Natural killer cell treated with Interleukin-12 subunit alpha and Interleukin-12 subunit beta and Interleukin-15 and Interleukin-18, amount 100 ng/mL, for 72 hours (primary cell): ENCODE results near the gene TRMU. TPM values are rescaled to one million over a fixed set of nuclear protein-coding genes. Genes with fewer than 3 reads are reported as not detected.

ENCODE experiments used
- ATAC-seq, 2 donors: fragments of 150-1000 bp; cut with Tn5 transposase in 1 of 2; sonication (Bioruptor Pico), chemical (Tn5 transposase) in 1 of 2; 2 replicates each; pipeline ENCODE4 v1.10.0; 2021
- DNase-seq: peaks from one replicate; pipeline ENCODE4 v3.0.0; 2022; ENCODE audit warnings: low spot score
- H3K27ac Mint-ChIP-seq, 2 donors: 1 replicate in 1 of 2; 2 replicates in 1 of 2; pipeline ENCODE4 v1.8.0; 2022; ENCODE audit warnings: mixed read lengths in 2 of 2, mild to moderate bottlenecking in 1 of 2, moderate library complexity in 1 of 2
- H3K27me3 Mint-ChIP-seq, 2 donors: 1 replicate in 1 of 2; 2 replicates in 1 of 2; pipeline ENCODE4 v1.8.0; 2022; ENCODE audit warnings: mixed read lengths in 2 of 2
- H3K36me3 Mint-ChIP-seq: one replicate; pipeline ENCODE4 v1.8.0; 2022; ENCODE audit warnings: mixed read lengths
- H3K4me1 Mint-ChIP-seq, 2 donors: 1 replicate in 1 of 2; 2 replicates in 1 of 2; pipeline ENCODE4 v1.8.0; 2022; ENCODE audit warnings: low read depth in 2 of 2, mixed read lengths in 2 of 2, mild to moderate bottlenecking in 1 of 2
- H3K4me3 Mint-ChIP-seq: one replicate; pipeline ENCODE4 v1.8.0; 2022; ENCODE audit warnings: mixed read lengths
- H3K9me3 Mint-ChIP-seq: 2 replicates; pipeline ENCODE4 v1.8.0; 2022; ENCODE audit warnings: mixed read lengths
- total RNA-seq, 2 donors: library from RNA; stranded (reverse); gene quantifications; one replicate each; pipeline ENCODE4 v1.2.3, GENCODE V29; 2022

TRMU gene
- total RNA-seq, 2 donors from 2014 or later: 72.7 to 135 TPM

GRCh38 chr22:46351767-46352166, 16.3 kb downstream of the TRMU start:
- H3K27ac Mint-ChIP-seq: no peak overlapping the region
- no peaks in the 10 kb centered on the region for H3K36me3 Mint-ChIP-seq
- DNase-seq (no peak), ATAC-seq (no peak)
- no peaks in the 10 kb centered on the region for H3K9me3 Mint-ChIP-seq
- H3K4me1 Mint-ChIP-seq: peaks cover 0 to 6% of the 10 kb centered on the region in 2 donors
- no peaks in the 10 kb centered on the region for H3K27me3 Mint-ChIP-seq
- H3K4me3 Mint-ChIP-seq: no peak overlapping the region

- Mint-ChIP-seq H3K9me3 (no peaks in the 10 kb centered on the region), H3K4me3 (no peak overlapping the region), H3K4me1 (peaks cover 0 to 6% of the 10 kb centered on the region in 2 donors), H3K27ac (no peak overlapping the region), H3K27me3 (no peaks in the 10 kb centered on the region), H3K36me3 (no peaks in the 10 kb centered on the region)
- no peak for ATAC-seq
- no peak for DNase-seq
These were observed 16.8 kb downstream of the TRMU start for GRCh38 chr22:46352276-46352675.

GRCh38 chr22:46352691-46353386, 17.3 kb downstream of the TRMU start:
- H3K9me3 Mint-ChIP-seq: no peaks in the 10 kb centered on the region
- H3K36me3 Mint-ChIP-seq: no peaks in the 10 kb centered on the region
- no peak for ATAC-seq

GRCh38 chr22:46353483-46354105, 18.1 kb downstream of the TRMU start:
- Mint-ChIP-seq H3K9me3 (no peaks in the 10 kb centered on the region), H3K4me3 (no peak overlapping the region), H3K36me3 (no peaks in the 10 kb centered on the region), H3K27me3 (no peaks in the 10 kb centered on the region), H3K27ac (no peak overlapping the region), H3K4me1 (peaks cover 0 to 6% of the 10 kb centered on the region in 2 donors)
- DNase-seq: no peak
- ATAC-seq: no peak

More at GRCh38 chr22:46352691-46353386, 17.3 kb downstream of the TRMU start:
- Mint-ChIP-seq H3K4me1 (peaks cover 0 to 6% of the 10 kb centered on the region in 2 donors), H3K27me3 (no peaks in the 10 kb centered on the region), H3K4me3 (no peak overlapping the region), H3K27ac (no peak overlapping the region)
- no peak for DNase-seq

- no peak for DNase-seq
- H3K27ac Mint-ChIP-seq: no peak overlapping the region
- H3K4me1 Mint-ChIP-seq: peaks cover 0 to 4% of the 10 kb centered on the region in 2 donors
- no peaks in the 10 kb centered on the region for H3K9me3 Mint-ChIP-seq
- H3K27me3 Mint-ChIP-seq: no peaks in the 10 kb centered on the region
- no peak overlapping the region for H3K4me3 Mint-ChIP-seq
- H3K36me3 Mint-ChIP-seq: no peaks in the 10 kb centered on the region
- no peak for ATAC-seq
These were observed 18.9 kb downstream of the TRMU start for GRCh38 chr22:46354176-46354992.

- no peak for DNase-seq
- no peak for ATAC-seq
- Mint-ChIP-seq H3K27me3 (no peaks in the 10 kb centered on the region), H3K36me3 (no peaks in the 10 kb centered on the region), H3K4me3 (no peak overlapping the region), H3K27ac (no peak overlapping the region), H3K9me3 (no peaks in the 10 kb centered on the region), H3K4me1 (peaks cover 0 to 2% of the 10 kb centered on the region in 2 donors)
These were observed 19.4 kb downstream of the TRMU start for GRCh38 chr22:46354993-46355305.

- Mint-ChIP-seq H3K27ac (no peak overlapping the region), H3K4me3 (no peak overlapping the region), H3K36me3 (no peaks in the 10 kb centered on the region), H3K9me3 (no peaks in the 10 kb centered on the region), H3K27me3 (no peaks in the 10 kb centered on the region), H3K4me1 (peaks cover 0 to 2% of the 10 kb centered on the region in 2 donors)
- DNase-seq: peak; percentile 74
- ATAC-seq: no peak
These were observed 20.0 kb downstream of the TRMU start for GRCh38 chr22:46355369-46355995.

- Mint-ChIP-seq H3K4me3 (no peak overlapping the region), H3K4me1 (peaks cover 0 to 2% of the 10 kb centered on the region in 2 donors), H3K27me3 (no peaks in the 10 kb centered on the region), H3K36me3 (no peaks in the 10 kb centered on the region), H3K27ac (no peak overlapping the region), H3K9me3 (no peaks in the 10 kb centered on the region)
- DNase-seq (no peak), ATAC-seq (no peak)
These were observed 20.5 kb downstream of the TRMU start for GRCh38 chr22:46355996-46356471.

GRCh38 chr22:46356496-46357480, 21.3 kb downstream of the TRMU start:
- Mint-ChIP-seq H3K36me3 (no peaks in the 10 kb centered on the region), H3K4me3 (no peak overlapping the region), H3K9me3 (no peaks in the 10 kb centered on the region), H3K4me1 (peaks cover 0 to 2% of the 10 kb centered on the region in 2 donors), H3K27me3 (no peaks in the 10 kb centered on the region), H3K27ac (no peak overlapping the region)
- DNase-seq (no peak), ATAC-seq (no peak)

- Mint-ChIP-seq H3K27me3 (no peaks in the 10 kb centered on the region), H3K36me3 (no peaks in the 10 kb centered on the region), H3K4me1 (peaks cover 0 to 6% of the 10 kb centered on the region in 2 donors), H3K4me3 (no peak overlapping the region), H3K27ac (no peak overlapping the region), H3K9me3 (no peaks in the 10 kb centered on the region)
- no peak for DNase-seq
- ATAC-seq: no peak
These were observed 22.4 kb downstream of the TRMU start for GRCh38 chr22:46357711-46358520.

- no peak for ATAC-seq
- no peaks in the 10 kb centered on the region for H3K9me3 Mint-ChIP-seq
These were observed 23.3 kb downstream of the TRMU start for GRCh38 chr22:46358766-46359165.

GRCh38 chr22:46359362-46359761, 23.8 kb downstream of the TRMU start:
- Mint-ChIP-seq H3K9me3 (no peaks in the 10 kb centered on the region), H3K4me1 (peaks cover 0 to 6% of the 10 kb centered on the region in 2 donors), H3K27me3 (peaks cover 0 to 2% of the 10 kb centered on the region in 2 donors), H3K36me3 (no peaks in the 10 kb centered on the region), H3K4me3 (no peak overlapping the region), H3K27ac (no peak overlapping the region)
- ATAC-seq: no peak
- DNase-seq: no peak

More at GRCh38 chr22:46358766-46359165, 23.3 kb downstream of the TRMU start:
- no peak overlapping the region for H3K27ac Mint-ChIP-seq
- H3K4me3 Mint-ChIP-seq: no peak overlapping the region
- peaks cover 0 to 2% of the 10 kb centered on the region in 2 donors for H3K27me3 Mint-ChIP-seq
- H3K4me1 Mint-ChIP-seq: peaks cover 0 to 6% of the 10 kb centered on the region in 2 donors
- no peak for DNase-seq
- H3K36me3 Mint-ChIP-seq: no peaks in the 10 kb centered on the region
